NCI-H2196 (cell line): Measurements from ENCODE around the gene MAMLD1.
A peak's percentile ranks its signal among the peaks of the same experiment; 100 is the strongest.

ENCODE experiments used
- DNase-seq: peaks from one replicate; lab custom pipeline; 2025; ENCODE audit not compliant: unreplicated experiment; lab: John Stamatoyannopoulos, UW

Gene MAMLD1

DNA sequence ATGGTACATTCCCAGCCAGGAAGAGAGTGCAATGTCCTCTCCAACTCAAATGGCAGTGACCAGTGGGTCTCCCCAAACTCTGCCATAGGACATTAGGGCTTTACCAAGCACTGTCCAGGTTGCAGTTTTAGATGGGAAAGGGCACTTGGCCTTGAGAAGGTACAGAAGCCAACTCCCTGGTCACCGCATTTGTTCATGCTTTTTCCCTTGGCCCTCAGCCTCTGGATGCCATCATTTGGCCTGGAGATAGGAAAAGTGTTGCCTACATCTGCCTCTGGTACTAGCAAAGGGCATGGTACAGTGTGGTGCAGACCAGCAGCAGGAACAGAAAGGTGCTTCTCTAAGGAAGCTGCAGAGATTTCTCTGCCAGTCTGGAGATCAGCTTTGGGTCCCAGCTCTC lies 93.8 kb downstream of the MAMLD1 start:
- no peak for DNase-seq

DNA sequence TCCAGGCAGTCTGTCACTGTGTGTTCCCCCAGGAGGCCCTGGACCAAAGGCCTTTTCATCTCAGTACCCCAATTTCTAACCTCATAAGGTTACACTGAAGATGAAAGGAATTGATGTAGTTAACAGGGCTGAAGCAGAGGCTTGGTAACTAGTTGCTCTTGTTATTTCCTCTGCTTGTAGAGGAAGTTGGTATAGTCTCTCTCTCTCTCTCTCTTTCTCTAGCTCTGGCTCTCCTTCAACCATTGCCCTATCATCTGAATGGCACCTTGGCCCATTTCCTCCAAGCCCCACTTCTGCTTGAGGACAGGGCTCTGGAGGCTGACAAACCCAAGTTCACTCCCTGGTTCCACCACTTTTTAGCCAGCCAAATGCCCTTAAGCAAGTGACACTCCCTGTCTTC lies 96.1 kb downstream of the MAMLD1 start:
- no peak for DNase-seq

DNA sequence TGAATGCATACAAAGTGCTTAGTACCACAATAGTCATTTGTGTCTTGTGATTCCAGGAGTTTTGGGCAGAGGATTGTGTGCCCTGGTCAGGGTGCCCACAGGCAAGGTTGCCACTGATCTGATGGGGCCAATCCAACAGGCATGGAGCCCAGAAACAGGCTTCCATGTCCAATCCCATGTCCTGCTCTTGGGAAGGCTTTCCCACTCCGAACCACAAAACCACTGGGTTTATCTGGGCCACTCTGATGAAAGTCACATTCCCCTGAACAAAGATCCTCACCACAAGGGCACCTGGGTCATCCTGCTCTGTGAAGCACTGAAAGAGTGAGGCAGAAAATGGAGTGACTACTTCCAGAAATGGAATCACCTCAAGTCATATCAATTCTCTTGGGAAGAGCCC lies 96.9 kb downstream of the MAMLD1 start:
- DNase-seq: no peak

DNA sequence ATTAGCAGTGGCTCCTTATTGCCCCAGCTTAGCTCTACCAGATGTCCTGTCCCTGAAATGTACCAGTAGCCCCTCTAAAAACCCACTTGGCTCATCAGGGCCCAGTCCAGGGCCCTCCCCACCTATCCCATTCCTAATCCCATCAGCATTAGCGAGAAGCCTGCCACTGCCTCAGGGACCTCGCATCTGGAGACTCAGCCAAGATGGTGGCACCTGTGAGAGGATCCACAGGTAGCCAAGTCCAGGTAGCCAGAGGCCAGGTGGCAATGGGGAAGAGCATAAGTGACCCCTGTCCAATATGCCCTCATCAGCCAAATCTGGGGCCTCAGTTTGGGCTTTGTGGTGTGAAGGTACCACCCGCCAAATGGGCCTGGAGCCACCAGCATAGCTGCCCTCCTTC lies 97.7 kb downstream of the MAMLD1 start:
- no peak for DNase-seq

DNA sequence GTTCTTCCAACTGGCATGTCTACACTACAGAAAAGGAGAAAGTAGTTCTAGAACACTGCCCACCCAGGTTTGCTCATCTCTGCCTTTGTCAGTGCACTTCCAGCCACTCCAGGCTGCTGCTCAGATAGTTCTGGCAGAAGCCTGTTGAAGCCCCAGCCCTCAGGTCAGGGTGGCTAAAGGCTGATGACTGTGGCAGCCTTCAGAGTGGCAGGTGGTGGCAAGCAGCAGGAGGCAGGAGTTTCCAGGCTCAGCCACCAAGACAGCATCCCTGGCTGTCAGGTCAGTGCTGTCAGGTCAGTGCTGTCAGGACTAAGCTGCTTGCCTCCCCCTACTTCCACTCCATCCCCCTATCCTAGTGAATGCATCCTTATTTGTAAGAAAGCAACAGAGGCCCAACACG lies 100.4 kb downstream of the MAMLD1 start:
- DNase-seq: no peak

DNA sequence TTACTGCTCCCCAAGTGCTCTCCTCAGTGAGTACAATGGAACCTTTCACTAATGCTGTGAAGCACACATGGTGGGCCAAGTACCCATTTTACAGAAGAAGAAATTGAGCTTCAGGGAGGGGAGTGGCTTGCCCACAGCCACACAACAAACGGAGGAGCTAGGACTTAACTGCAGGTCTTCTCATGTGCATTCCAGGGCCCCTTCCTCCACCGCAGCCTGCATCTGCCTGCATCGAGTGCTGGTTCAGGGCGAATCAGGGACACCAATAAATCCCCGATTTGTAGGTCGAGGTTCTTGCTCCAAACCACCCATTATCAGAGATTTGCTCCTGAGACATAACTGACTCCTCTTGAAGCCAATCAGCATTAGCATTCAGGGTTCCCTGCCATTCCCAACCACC lies 100.9 kb downstream of the MAMLD1 start:
- DNase-seq: no peak

DNA sequence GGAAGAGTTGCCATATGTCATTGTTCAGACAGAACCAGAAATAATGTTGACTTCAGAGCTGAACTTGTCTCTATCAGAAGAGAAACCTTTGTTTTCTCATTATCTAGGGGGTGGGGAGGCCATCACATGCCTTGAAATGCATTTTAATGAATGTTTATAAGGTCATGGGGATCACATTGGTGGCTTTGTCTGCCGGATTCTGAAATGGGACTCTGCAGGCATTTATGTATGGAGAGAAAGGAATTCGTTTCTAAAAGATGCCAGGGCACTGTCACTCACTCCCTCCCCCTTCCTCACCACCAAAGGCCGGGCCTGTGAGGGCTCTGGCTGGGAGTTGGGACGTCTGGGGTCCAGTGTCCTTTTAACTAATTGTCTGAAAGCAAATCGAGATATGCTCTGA lies 102.2 kb downstream of the MAMLD1 start:
- DNase-seq: no peak

DNA sequence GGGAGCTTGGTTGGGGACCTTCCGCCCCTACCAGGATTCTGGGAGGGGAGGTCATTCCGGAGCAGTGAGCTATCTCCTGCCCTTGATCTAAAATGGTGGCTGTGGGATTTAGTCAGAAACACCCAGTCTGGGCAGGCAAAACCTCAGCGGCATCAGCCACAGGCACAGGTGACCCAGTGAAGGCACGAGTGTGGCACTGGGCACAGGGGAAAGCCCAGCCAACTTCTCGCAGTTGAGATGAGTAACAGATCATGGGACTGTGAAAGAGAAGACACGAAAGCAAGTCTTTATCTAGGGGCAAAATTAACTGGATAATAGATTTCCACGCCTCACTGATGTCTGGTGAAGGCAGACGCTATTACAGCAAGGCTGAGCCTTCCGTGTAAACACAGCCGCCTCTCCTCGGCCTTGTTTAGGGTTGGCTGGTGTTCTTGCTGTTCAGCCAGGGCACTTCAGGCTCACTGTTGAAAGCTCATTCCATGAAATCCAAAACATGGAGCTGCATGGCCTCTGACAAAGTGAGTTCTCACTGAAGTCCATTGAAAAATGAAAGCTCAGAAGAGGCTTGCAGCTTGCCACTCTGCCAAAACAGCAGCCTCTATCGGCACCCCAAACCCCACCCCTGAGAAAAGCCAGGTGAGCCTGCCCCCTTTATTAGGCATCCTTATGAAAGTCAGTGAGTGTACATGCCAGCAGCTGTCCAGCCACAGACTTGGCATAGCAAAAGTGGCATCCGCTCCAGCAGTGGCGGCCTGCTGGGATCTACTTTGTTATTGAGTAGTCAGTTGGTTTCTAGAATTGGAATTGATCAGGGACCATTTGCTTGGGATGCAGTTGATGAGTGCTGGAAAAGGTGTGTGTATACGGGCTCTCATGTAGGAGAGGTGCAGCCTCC lies 103.0 kb downstream of the MAMLD1 start:
- DNase-seq: no peak

DNA sequence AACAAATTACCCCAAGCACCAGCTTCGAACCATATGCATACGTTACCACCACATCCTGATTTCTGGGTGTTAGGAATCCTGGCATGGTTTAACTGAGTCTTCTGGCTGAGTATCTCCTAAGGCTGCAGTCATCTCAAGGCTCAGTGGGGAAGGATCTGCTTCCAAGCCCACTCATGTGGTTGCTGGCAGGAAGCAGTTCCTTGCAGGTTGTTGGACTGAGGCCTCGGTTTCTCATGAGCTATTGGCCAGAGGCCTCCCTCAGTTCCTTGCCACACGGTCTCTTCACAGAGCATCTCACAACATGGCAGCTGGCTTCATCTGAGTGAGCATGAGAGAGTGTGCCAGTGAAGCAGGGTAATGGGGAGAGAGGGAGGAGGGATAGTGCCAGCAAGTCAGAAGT lies 109.2 kb downstream of the MAMLD1 start:
- DNase-seq: no peak

DNA sequence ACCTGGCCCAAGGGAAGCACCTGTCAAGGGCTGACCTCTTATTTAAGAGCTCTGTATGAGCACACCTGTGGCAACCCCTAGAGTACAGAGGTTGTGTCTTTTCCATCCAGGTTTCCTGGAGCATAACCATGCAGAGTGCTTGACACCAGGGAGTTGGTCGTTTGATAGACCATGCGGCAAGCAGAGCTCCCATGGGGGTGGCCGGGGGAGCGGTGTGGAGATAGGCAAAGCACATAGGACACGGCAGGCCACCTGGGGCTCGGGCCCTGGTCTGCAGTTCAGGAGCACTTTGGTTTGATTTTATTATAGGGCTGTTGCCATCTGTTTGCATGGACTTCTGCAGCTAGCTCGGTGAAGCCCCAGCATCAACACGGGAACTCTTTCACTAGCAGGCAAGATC lies 110.3 kb downstream of the MAMLD1 start:
- DNase-seq: no peak

DNA sequence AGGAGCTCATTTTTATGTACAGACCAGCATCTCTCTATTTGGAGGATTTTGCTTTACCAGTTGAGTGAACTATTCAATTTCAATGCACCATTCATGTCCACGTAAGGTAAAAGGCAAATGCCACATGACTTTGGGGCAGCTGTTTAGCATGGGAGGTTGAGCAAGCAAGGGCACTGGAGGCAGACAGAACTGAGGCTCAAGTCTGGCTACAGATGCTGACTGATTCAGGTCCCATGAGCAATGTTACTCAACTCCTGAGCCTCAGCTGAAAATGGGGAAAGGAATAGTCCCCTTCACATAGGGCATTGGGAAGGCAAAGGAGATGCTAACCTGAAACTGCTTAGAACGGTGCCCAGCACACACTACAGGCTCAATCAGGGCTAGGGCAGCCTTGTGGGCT lies 112.3 kb downstream of the MAMLD1 start:
- no peak for DNase-seq

DNA sequence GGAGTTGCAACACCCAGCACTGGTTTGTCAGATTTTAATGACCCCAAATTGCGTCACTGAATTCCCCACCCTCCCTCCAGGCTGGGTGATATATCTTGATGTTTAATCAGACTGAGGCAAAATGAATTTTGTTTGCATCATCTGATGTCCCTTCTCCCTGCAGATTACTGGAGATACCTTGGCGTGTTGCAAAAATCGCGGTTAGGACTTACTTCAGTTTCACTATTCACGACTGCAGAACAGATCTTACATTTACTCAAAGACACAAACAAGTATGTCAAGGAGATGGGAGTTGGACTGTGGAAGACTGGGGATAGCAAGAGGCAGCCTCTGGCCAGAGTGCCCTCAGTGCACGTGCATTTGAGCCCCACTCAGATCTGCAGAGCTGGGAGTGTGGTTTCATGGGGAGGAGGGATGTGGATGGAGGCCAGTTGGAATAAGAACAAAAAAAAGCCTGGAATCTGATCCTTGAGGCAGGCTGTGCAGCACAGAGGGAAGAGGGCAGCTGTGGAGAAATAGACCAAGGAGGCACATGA lies 113.1 kb downstream of the MAMLD1 start:
- peak; percentile 10 for DNase-seq

DNA sequence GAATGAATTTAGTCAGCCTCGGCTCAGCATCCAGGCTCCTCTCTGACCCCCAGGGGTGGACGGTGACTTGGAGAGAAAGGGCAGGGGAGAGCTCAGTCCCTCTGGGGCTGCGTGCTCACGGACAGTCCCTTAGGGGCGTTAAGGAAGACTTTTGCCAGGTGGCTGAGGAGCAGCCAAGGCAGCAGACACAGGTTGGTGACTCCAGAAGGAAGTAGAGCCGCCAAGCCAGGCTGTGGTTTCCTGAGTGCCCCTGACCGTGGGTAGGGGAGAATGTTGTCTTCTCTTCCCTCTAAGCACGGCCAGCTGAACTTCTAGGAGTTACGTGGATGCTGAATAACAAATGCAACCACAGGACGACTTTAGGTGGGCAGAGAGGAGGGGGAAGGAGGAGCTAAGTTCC lies 114.3 kb downstream of the MAMLD1 start:
- DNase-seq: no peak

DNA sequence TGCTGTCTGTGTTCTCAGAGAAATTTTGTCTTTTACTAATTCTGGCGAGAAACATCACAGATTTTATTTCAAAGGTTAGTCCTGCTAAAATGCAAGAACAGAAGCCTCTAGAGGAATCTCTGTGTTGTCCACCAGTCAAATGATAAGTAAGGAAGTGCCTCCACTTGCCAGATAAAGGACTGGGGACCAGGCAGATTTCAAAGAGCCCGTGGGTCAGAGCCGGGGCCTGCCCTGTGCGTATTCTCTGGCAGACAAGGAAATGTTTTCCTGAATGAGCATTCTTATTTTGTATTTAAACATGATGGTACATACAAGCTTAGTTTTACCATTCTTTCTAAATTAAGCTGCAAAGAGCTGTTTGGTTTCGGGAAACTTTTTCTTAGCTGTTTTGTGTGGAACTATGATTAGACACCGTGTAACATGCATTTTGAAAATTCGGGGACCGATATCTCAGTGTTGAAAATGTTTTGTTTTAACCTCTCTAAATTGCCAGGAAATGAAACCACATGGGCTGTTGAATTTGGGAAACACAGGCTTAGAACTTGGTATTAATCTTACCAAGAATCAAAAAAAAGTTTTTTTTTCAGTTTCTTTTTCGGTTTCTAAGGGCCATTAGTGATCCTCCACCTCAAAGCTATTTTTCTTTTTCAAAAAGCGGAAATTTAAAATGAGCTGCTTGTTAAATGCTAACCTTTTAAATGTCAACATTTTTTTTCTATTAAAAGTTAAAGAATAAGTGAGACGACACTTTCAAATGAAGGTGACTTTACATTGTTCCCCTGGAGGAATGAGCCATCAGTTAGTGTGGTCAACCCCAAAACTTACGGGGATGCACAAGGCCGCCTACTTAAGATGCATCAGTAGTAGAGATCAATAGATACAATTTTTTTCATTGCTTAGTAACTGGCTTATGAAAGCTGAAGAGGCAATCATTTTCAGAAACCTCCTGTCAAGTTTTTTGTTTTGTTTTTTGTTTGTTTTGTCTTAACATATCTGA lies 115.7 kb downstream of the MAMLD1 start:
- DNase-seq: no peak

DNA sequence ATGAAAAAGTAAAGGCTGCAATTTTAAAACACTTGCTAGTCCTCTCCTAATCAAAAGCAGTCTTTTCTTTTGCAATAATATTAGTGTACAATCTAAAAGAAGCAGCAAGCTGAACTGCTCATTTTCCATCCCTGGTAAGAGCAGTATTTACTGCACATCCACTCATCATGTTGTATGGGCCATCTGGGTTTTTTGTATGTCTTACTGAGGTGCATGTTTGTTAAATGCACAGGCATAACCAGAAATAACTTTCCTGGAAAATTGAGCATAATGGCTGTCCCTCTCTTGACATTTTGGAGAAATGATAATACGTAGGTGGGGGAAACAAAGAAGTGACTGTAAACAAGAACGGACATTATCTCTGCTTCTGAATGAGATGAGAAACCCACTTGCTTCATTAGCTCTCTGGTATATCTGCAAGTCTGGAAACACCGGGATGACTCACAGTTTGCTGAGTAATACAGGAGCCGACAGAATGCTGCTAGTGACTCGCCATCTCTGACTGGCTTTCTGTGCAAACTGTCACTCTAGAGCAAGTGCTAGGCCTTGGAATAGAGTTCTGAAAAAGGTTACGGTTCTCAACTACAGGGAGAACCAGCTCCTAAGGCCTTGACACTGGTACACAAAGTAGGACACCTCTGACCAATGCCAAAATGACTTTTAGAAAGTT lies 119.6 kb downstream of the MAMLD1 start:
- DNase-seq: peak; percentile 5

DNA sequence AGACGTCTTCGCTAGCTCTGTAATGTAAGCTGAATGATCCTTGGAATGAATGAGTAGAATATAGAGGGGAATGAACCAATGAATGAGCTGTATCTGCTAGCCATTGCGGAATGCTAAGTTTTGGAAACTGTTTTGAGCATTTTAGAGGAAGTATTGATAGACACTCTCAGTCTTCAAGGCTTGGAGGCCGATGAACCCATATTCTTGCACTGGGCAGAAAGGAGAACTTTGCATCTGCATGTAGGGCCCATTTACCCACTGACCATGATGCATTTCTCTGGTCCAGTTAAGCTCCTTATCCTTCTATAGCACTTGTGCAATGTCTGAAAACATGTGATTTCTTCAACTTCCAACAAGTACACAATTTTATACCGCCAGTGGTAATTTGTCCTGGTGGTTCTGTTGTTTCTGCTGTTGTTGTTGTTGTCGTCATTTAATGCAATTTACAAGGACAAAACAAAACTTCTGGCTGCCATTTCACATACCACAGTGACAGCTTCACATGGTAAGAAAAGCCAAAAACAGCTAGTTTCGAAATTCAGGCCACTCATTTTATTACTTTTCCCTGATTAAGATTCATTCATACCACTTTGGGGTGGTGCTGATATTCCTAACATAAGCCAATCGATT lies 120.4 kb downstream of the MAMLD1 start:
- DNase-seq: no peak

DNA sequence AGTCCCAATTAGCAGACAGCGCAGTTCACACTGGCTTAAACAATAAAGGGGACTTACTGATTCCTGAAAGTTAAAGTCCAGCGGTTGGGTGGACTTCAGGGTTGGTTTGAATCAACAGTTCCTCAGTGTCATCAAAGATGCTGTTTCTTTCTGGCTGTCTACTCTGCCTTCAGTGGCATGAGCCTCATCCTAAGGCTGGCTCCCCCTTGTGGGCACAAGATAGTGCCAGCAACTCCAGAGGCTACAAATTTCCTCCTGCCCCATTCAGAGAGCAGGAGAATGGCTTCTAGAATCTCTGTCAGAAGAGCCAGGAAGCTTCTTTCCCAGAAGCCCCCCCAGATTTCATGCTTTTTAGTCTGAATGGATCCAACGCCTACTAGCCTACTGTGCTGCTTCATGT lies 122.9 kb downstream of the MAMLD1 start:
- peak; percentile 7 for DNase-seq

DNA sequence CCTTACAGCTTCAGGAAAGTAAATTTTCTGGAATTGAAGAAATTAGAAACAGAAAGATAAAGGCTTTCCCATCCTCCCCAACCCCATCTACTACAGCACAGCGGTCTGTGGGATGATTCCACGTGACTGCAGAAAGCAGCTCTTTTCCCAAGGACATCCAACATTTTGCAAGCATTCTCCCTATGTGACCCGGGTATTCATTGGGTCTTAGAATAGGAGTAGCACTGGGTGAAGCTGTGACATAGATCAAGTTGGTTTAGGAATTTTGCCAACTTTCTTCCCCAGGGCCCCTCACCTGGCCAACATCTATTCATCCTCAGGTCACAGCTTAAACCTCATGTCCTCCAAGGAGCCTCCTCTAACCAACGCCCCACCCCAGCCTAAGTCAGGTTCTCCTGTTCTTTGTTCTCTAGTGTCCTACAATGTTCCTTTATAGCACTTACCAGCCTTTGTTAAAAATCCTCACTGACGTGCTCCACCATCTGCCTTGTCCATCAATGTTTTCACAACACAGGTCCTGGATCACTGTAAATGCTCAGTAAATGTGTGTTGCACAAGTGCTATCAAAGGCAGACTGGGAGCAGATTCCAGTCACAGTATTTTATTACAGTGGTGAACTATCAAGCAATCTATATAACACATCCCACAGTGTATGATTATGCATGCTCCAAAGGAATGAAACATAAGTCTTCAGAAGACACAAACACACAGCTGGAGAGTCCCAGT lies 124.4 kb downstream of the MAMLD1 start:
- DNase-seq: no peak

DNA sequence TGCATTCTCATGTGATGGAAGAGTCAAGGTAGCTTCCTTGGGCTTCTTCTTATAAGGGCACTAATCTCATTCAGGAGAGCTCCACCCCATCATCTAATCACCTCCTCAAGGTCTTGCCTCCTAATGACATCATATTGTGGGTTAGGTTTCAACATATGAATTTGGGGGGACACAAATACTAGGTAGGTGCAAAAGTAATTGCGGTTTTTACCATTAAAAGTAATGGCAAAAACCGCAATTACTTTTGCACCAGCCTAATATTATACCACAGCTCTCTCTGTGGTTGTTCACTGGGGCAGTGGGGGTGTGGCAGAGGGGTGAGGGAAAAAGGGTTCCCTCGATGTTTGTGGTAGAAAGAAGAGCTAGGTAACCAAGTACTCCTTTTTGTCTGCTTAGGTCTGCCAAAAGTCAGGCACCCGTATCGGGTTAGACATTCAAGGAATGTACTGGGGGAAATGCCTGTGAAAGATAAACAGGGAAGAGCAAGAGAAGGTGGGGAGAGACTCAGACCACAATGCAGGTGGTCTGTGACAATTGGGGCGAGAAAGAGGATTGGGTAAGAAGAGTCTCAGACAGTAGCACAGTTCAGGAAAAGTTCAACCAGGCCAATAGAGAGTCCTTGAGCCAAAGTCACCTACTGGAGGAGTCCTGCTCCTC lies 126.4 kb downstream of the MAMLD1 start:
- DNase-seq: no peak
